IMR-90 (cell line): ENCODE results near the gene PIM3. TPM values are rescaled to one million over a fixed set of nuclear protein-coding genes. Genes with fewer than 3 reads are reported as not detected.
A peak's percentile ranks its signal among the peaks of the same experiment; 100 is the strongest.

Experiments
- ATAC-seq: fragments of 200-7000 bp; cut with Tn5 transposase; 2 replicates; pipeline ENCODE4 v1.9.1; 2020; ENCODE audit warnings: low read depth, mild to moderate bottlenecking, moderate library complexity
- BruUV-seq: library from RNA; stranded (reverse); fragments of 400-500 nt; replicated peaks from 2 replicates; lab custom pipeline; 2021; lab: Mats Ljungman, UMichigan
- CTCF ChIA-PET: fragments of 300-600 bp; formaldehyde crosslinking; extraction: SDS; loops from one replicate; lab custom pipeline; 2021; ENCODE audit warnings: antibody characterized with exemption; lab: Yijun Ruan, JAX
- POLR2A ChIA-PET: fragments of 300-600 bp; sonication (Branson Sonifier 250); formaldehyde crosslinking; loops from one replicate; lab custom pipeline; 2022; ENCODE audit warnings: antibody characterized with exemption; ENCODE audit not compliant: unreplicated experiment; lab: Charles Lee
- DNase-seq: peaks from one replicate; pipeline ENCODE4 v3.0.0; 2013
- H2AFZ ChIP-seq: replicated peaks from 2 replicates; pipeline ENCODE3; 2013; ENCODE audit warnings: low read length, mild to moderate bottlenecking; ENCODE audit not compliant: poor library complexity
- H2AK5ac ChIP-seq: 2 replicates; pipeline ENCODE4 v1.6.1; 2013; ENCODE audit warnings: low read depth, low read length, inconsistent platforms
- H2AK9ac ChIP-seq: replicated peaks from 2 replicates; pipeline ENCODE3; 2013; ENCODE audit warnings: mild to moderate bottlenecking, low read depth, low read length, moderate library complexity; ENCODE audit not compliant: poor library complexity
- H2BK120ac ChIP-seq: 2 replicates; pipeline ENCODE4 v1.6.1; 2013; ENCODE audit warnings: low read depth, low read length, inconsistent platforms
- H2BK15ac ChIP-seq: 3 replicates; pipeline ENCODE4 v1.6.1; 2013; ENCODE audit warnings: low read depth, low read length, inconsistent platforms
- H2BK20ac ChIP-seq: 2 replicates; pipeline ENCODE4 v1.6.1; 2013; ENCODE audit warnings: low read depth, mild to moderate bottlenecking, inconsistent platforms, low read length, moderate library complexity
- H2BK5ac ChIP-seq: 2 replicates; pipeline ENCODE4 v1.6.1; 2013; ENCODE audit warnings: mild to moderate bottlenecking, low read depth, low read length, inconsistent platforms; ENCODE audit not compliant: poor library complexity, severe bottlenecking
- H3K14ac ChIP-seq: replicated peaks from 2 replicates; pipeline ENCODE4 v1.6.1; 2013; ENCODE audit warnings: low read depth, low read length, inconsistent platforms
- H3K18ac ChIP-seq: 2 replicates; pipeline ENCODE4 v1.6.1; 2013; ENCODE audit warnings: low read depth, low read length, control low read depth
- H3K23ac ChIP-seq: 2 replicates; pipeline ENCODE4 v1.6.1; 2013; ENCODE audit warnings: low read depth, low read length, inconsistent platforms
- H3K27ac ChIP-seq: 2 replicates; pipeline ENCODE4 v1.5.1; 2013; ENCODE audit warnings: mild to moderate bottlenecking, control low read depth, low read length; ENCODE audit not compliant: insufficient read depth
- H3K27me3 ChIP-seq: 2 replicates; pipeline ENCODE4 v1.6.1; 2013; ENCODE audit warnings: low read length; ENCODE audit not compliant: control insufficient read depth, insufficient read depth
- H3K36me3 ChIP-seq: 2 replicates; pipeline ENCODE4 v1.6.1; 2013; ENCODE audit warnings: low read length, mixed read lengths; ENCODE audit not compliant: control insufficient read depth, insufficient read depth
- H3K4ac ChIP-seq: 2 replicates; pipeline ENCODE4 v1.6.1; 2013; ENCODE audit warnings: low read depth, low read length, inconsistent platforms
- H3K4me1 ChIP-seq: 2 replicates; pipeline ENCODE4 v1.6.1; 2013; ENCODE audit warnings: low read length, mixed read lengths; ENCODE audit not compliant: control insufficient read depth, insufficient read depth
- H3K4me2 ChIP-seq: 2 replicates; pipeline ENCODE4 v1.6.1; 2013; ENCODE audit warnings: low read depth, mild to moderate bottlenecking, control low read depth, low read length, moderate library complexity
- H3K4me3 ChIP-seq: 2 replicates; pipeline ENCODE4 v1.5.1; 2013; ENCODE audit warnings: low read depth, mild to moderate bottlenecking, control low read depth, low read length, moderate library complexity; ENCODE audit not compliant: insufficient read depth
- H3K56ac ChIP-seq: 2 replicates; pipeline ENCODE4 v1.6.1; 2013; ENCODE audit warnings: low read length, inconsistent platforms; ENCODE audit not compliant: insufficient read depth; ENCODE audit errors: extremely low read depth
- H3K79me1 ChIP-seq, 2 experiments: 2 replicates each; pipeline ENCODE4 v1.6.1; 2013; ENCODE audit warnings: low read length in 2 of 2, inconsistent platforms in 1 of 2, low read depth in 1 of 2
- H3K9ac ChIP-seq: 2 replicates; pipeline ENCODE4 v1.6.1; 2013; ENCODE audit warnings: low read depth, low read length, control low read depth
- H3K9me1 ChIP-seq: 2 replicates; pipeline ENCODE4 v1.6.1; 2013; ENCODE audit warnings: low read length, inconsistent platforms; ENCODE audit not compliant: insufficient read depth
- H3K9me3 ChIP-seq: 2 replicates; pipeline ENCODE4 v1.6.1; 2013; ENCODE audit warnings: low read length; ENCODE audit not compliant: control insufficient read depth, insufficient read depth
- H4K20me1 ChIP-seq: 2 replicates; pipeline ENCODE4 v1.6.1; 2013; ENCODE audit warnings: low read length, inconsistent platforms; ENCODE audit not compliant: insufficient read depth
- H4K5ac ChIP-seq: 2 replicates; pipeline ENCODE4 v1.6.1; 2013; ENCODE audit warnings: mild to moderate bottlenecking, low read depth, low read length, control low read depth
- H4K8ac ChIP-seq, 2 experiments: 2 replicates each; pipeline ENCODE4 v1.6.1; 2013; ENCODE audit warnings: low read depth in 2 of 2, low read length in 2 of 2, control low read depth in 1 of 2, inconsistent platforms in 1 of 2
- H4K91ac ChIP-seq: 2 replicates; pipeline ENCODE4 v1.6.1; 2013; ENCODE audit warnings: low read depth, low read length, inconsistent platforms; ENCODE audit not compliant: insufficient read depth
- ELK1 ChIP-seq: fragments of 150-350 bp; IDR thresholded peaks from 2 replicates; pipeline ENCODE4 v1.6.1; 2016; ENCODE audit warnings: low read depth, mild to moderate bottlenecking, low read length, moderate library complexity, borderline replicate concordance
- FOS ChIP-seq: fragments of 150-350 bp; IDR thresholded peaks from 2 replicates; pipeline ENCODE4 v1.6.1; 2016; ENCODE audit warnings: low read depth, low read length
- MAFK ChIP-seq: IDR thresholded peaks from 2 replicates; pipeline ENCODE4 v1.6.1; 2012; ENCODE audit warnings: low read depth, low read length, improper control_type of control experiment
- MAZ ChIP-seq: IDR thresholded peaks from 2 replicates; pipeline ENCODE4 v1.6.1; 2012; ENCODE audit warnings: low read depth, mild to moderate bottlenecking, low read length, improper control_type of control experiment, moderate library complexity, borderline replicate concordance
- MXI1 ChIP-seq: IDR thresholded peaks from 2 replicates; pipeline ENCODE4 v1.6.1; 2012; ENCODE audit warnings: low read depth, mild to moderate bottlenecking, low read length, moderate library complexity, borderline replicate concordance
- POLR2A ChIP-seq: IDR thresholded peaks from 2 replicates; pipeline ENCODE4 v1.6.1; 2012; ENCODE audit warnings: mild to moderate bottlenecking, low read depth, low read length
- RAD21 ChIP-seq: IDR thresholded peaks from 2 replicates; pipeline ENCODE4 v1.6.1; 2012; ENCODE audit warnings: low read length, improper control_type of control experiment
- RCOR1 ChIP-seq: IDR thresholded peaks from 2 replicates; pipeline ENCODE4 v1.6.1; 2012; ENCODE audit warnings: mild to moderate bottlenecking, low read length, improper control_type of control experiment; ENCODE audit not compliant: insufficient replicate concordance
- RFX5 ChIP-seq: IDR thresholded peaks from 2 replicates; pipeline ENCODE4 v1.8.0; 2012; ENCODE audit warnings: low read depth, mild to moderate bottlenecking, low read length, moderate library complexity
- USF2 ChIP-seq: fragments of 150-350 bp; IDR thresholded peaks from 2 replicates; pipeline ENCODE4 v1.6.1; 2017; ENCODE audit warnings: mild to moderate bottlenecking, antibody characterized with exemption, low read length, low read depth
- WGBS, 2 experiments: methylation state at CpG; one replicate each; pipeline versions ENCODE4 v1.1.5 to v1.1.7; 2013; ENCODE audit warnings: missing lambda C conversion rate in 2 of 2; ENCODE audit not compliant: insufficient read length in 1 of 2; ENCODE audit errors: extremely low coverage in 2 of 2; 5-methylcytosine and 5-hydroxymethylcytosine counted together
- dilution Hi-C: fragments of 300-500 bp; cut with HindIII; formaldehyde crosslinking; loops from one replicate; pipeline ENCODE4 v1.14.3; 2018; ENCODE audit warnings: low sequenced_read_pairs; ENCODE audit not compliant: unreplicated experiment
- in situ Hi-C: fragments of 300-500 bp; cut with MboI; formaldehyde crosslinking; loops from 3 replicates; pipeline ENCODE4 v1.14.3; 2019; ENCODE audit warnings: low sequenced_read_pairs, inconsistent platforms, mixed read lengths
- intact Hi-C: fragments of 100-400 bp; cut with micrococcal nuclease; formaldehyde crosslinking; loops from 2 replicates; pipeline ENCODE4 v1.10.0; 2022
- polyA plus RNA-seq, 3 experiments: library from polyadenylated mRNA; depleted of rRNA; stranded (reverse); fragments of >200 nt; gene quantifications; 2 replicates each; pipeline ENCODE4 v1.2.3, GENCODE V29; 2012; ENCODE audit warnings: low replicate concordance in 1 of 3
- total RNA-seq: library from RNA; depleted of rRNA; stranded (reverse); fragments of >200 nt; gene quantifications from 2 replicates; pipeline ENCODE4 v1.2.3, GENCODE V29; 2012
- TF ChIP-seq, protein P1 (sequence below): conservative IDR thresholded peaks from 2 replicates; pipeline ENCODE4 v1.5.1; 2012; ENCODE audit warnings: mild to moderate bottlenecking, low read depth, low read length, improper control_type of control experiment

The PIM3 gene
- total and polyA plus RNA-seq, 2 of the 4 experiments (the other 2 are of a cell fraction) = 8.6 to 24.7 TPM

DNA sequence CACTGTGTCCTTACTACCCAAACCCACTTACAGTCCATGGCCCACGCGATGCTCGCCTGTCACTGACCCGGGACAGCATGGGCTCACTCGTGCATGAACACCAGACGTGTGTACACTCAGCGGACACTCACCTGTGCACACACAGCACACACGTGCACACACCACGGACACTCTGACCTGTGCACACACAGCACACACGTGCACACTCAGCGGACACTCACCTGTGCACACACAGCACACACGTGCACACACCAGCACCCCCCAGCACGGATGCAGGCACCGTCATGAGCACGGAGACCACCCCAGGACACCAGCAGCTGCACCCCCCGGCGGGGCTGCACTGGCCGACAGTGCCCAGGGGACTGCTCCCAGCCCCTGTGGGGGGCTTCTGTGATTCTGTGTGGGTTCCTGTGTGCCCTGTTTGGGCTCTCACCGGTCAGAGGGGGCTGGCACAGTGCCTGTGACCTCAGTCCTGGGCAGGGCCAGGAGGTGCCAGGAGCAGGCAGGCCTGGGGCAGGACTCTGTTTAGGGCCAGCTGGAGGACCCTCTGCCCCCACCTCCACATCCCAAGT lies 21.9 kb upstream of the PIM3 start:
- Histone ChIP-seq H3K79me1 (peaks cover 0 to 3% of the 10 kb centered on the region in 2 experiments; a peak in 1 of 4 replicates), H3K4me2 (no peak overlapping the region), H2AK9ac (no peak overlapping the region), H2BK5ac (no peak overlapping the region), H3K27me3 (no peaks in the 10 kb centered on the region), H4K8ac (no peak overlapping the region), H3K9me3 (no peaks in the 10 kb centered on the region), H2BK15ac (no peak overlapping the region), H3K9ac (no peak overlapping the region), H3K4ac (no peak overlapping the region), H3K4me1 (peaks cover 14% of the 10 kb centered on the region), H2BK20ac (no peak overlapping the region), H3K4me3 (no peak overlapping the region), H3K18ac (no peak overlapping the region), H3K23ac (no peak overlapping the region), H3K36me3 (no peaks in the 10 kb centered on the region), H3K14ac (no peak overlapping the region), H4K20me1 (no peaks in the 10 kb centered on the region), H4K5ac (no peak overlapping the region), H3K9me1 (no peaks in the 10 kb centered on the region), H4K91ac (no peak overlapping the region), H2AK5ac (0 out of 2 replicates have a peak overlapping the region, but pooled peaks have one; percentile 59), H2AFZ (no peak overlapping the region), H3K27ac (no peak overlapping the region), H2BK120ac (no peak overlapping the region), H3K56ac (no peak overlapping the region)
- TF ChIP-seq RCOR1 (no peak), RFX5 (no peak), MAFK (no peak), ELK1 (no peak), MAZ (no peak), POLR2A (no peak), RAD21 (no peak), MXI1 (no peak), FOS (no peak), USF2 (no peak)
- TF ChIP-seq, protein P1, sequence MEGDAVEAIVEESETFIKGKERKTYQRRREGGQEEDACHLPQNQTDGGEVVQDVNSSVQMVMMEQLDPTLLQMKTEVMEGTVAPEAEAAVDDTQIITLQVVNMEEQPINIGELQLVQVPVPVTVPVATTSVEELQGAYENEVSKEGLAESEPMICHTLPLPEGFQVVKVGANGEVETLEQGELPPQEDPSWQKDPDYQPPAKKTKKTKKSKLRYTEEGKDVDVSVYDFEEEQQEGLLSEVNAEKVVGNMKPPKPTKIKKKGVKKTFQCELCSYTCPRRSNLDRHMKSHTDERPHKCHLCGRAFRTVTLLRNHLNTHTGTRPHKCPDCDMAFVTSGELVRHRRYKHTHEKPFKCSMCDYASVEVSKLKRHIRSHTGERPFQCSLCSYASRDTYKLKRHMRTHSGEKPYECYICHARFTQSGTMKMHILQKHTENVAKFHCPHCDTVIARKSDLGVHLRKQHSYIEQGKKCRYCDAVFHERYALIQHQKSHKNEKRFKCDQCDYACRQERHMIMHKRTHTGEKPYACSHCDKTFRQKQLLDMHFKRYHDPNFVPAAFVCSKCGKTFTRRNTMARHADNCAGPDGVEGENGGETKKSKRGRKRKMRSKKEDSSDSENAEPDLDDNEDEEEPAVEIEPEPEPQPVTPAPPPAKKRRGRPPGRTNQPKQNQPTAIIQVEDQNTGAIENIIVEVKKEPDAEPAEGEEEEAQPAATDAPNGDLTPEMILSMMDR = no peak
- intact Hi-C loops = no loop called here
- ChIA-PET CTCF (no interaction called here), POLR2A (no interaction called here)
- no peak for DNase-seq
- BruUV-seq = no TSS peak
- in situ Hi-C loops = no loop called here
- dilution Hi-C loops = no loop called here
- 96% methylated on average over 8 of the region's 19 CpGs; no CpG with 5 or more reads in 1 of the 2 experiments for WGBS, 2 experiments
- no peak for ATAC-seq
